HEK293 (cell line): ENCODE results near the gene DOCK4.

Source experiments
- KLF7 ChIP-seq: fragments of 450-650 bp; formaldehyde crosslinking; IDR thresholded peaks from 2 replicates; pipeline ENCODE4 v1.5.1; 2016; ENCODE audit warnings: missing biosample characterization, missing genetic modification characterization, borderline replicate concordance
- REST ChIP-seq: fragments of 450-650 bp; formaldehyde crosslinking; IDR thresholded peaks from 2 replicates; pipeline ENCODE4 v1.5.1; 2016; ENCODE audit warnings: missing biosample characterization, missing genetic modification characterization
- TRIM28 ChIP-seq: IDR thresholded peaks from 2 replicates; pipeline ENCODE4 v1.6.1; 2011; ENCODE audit warnings: low read length, control low read depth, borderline replicate concordance
- ZNF114 ChIP-seq: fragments of 450-650 bp; formaldehyde crosslinking; IDR thresholded peaks from 2 replicates; pipeline ENCODE4 v1.5.0; 2017; ENCODE audit warnings: missing biosample characterization, missing genetic modification characterization
- ZNF140 ChIP-seq: fragments of 450-650 bp; formaldehyde crosslinking; IDR thresholded peaks from 2 replicates; pipeline ENCODE4 v1.5.1; 2016; ENCODE audit warnings: missing biosample characterization, missing genetic modification characterization
- ZNF280D ChIP-seq: fragments of 450-650 bp; formaldehyde crosslinking; IDR thresholded peaks from 2 replicates; pipeline ENCODE4 v1.5.1; 2016; ENCODE audit warnings: missing biosample characterization, missing genetic modification characterization
- ZNF335 ChIP-seq: fragments of 450-650 bp; formaldehyde crosslinking; conservative IDR thresholded peaks from 2 replicates; pipeline ENCODE4 v1.5.1; 2016; ENCODE audit warnings: missing biosample characterization, missing genetic modification characterization
- ZNF580 ChIP-seq: fragments of 450-650 bp; formaldehyde crosslinking; IDR thresholded peaks from 2 replicates; pipeline ENCODE4 v1.5.1; 2016; ENCODE audit warnings: missing biosample characterization, missing genetic modification characterization
- ZNF664 ChIP-seq: fragments of 450-650 bp; formaldehyde crosslinking; IDR thresholded peaks from 2 replicates; pipeline ENCODE4 v1.5.1; 2016; ENCODE audit warnings: missing biosample characterization, missing genetic modification characterization
- ZNF670 ChIP-seq: fragments of 450-650 bp; formaldehyde crosslinking; IDR thresholded peaks from 2 replicates; pipeline ENCODE4 v1.5.1; 2016; ENCODE audit warnings: missing biosample characterization, missing genetic modification characterization, low read depth
- ZNF76 ChIP-seq: fragments of 450-650 bp; formaldehyde crosslinking; IDR thresholded peaks from 2 replicates; pipeline ENCODE4; 2016; ENCODE audit warnings: low read depth, missing biosample characterization, missing genetic modification characterization, borderline replicate concordance
- ZNF785 ChIP-seq: fragments of 450-650 bp; formaldehyde crosslinking; IDR thresholded peaks from 2 replicates; pipeline ENCODE4 v1.5.1; 2016; ENCODE audit warnings: missing biosample characterization, missing genetic modification characterization
- TF ChIP-seq, protein P1 (sequence below): fragments of 450-650 bp; formaldehyde crosslinking; IDR thresholded peaks from 2 replicates; pipeline ENCODE4 v1.5.1; 2016; ENCODE audit warnings: missing biosample characterization, missing genetic modification characterization
- TF ChIP-seq, protein P2 (sequence below): fragments of 450-650 bp; formaldehyde crosslinking; IDR thresholded peaks from 2 replicates; pipeline ENCODE4 v1.5.1; 2016; ENCODE audit warnings: missing biosample characterization, missing genetic modification characterization, borderline replicate concordance

GRCh38 chr7:111763221-111763801, 442.9 kb downstream of the DOCK4 start:
- TF ChIP-seq KLF7 (no peak), TRIM28 (no peak), ZNF114 (tag by site-specific recombination) (no peak), ZNF76 (tag by site-specific recombination) (no peak), ZNF580 (tag by site-specific recombination) (no peak), ZNF664 (no peak), REST (no peak), ZNF785 (tag by site-specific recombination) (no peak), ZNF140 (tag by site-specific recombination) (no peak), ZNF280D (tag by site-specific recombination) (no peak), ZNF335 (tag by site-specific recombination) (no peak), ZNF670 (tag by site-specific recombination) (no peak)
- TF ChIP-seq, protein P1, sequence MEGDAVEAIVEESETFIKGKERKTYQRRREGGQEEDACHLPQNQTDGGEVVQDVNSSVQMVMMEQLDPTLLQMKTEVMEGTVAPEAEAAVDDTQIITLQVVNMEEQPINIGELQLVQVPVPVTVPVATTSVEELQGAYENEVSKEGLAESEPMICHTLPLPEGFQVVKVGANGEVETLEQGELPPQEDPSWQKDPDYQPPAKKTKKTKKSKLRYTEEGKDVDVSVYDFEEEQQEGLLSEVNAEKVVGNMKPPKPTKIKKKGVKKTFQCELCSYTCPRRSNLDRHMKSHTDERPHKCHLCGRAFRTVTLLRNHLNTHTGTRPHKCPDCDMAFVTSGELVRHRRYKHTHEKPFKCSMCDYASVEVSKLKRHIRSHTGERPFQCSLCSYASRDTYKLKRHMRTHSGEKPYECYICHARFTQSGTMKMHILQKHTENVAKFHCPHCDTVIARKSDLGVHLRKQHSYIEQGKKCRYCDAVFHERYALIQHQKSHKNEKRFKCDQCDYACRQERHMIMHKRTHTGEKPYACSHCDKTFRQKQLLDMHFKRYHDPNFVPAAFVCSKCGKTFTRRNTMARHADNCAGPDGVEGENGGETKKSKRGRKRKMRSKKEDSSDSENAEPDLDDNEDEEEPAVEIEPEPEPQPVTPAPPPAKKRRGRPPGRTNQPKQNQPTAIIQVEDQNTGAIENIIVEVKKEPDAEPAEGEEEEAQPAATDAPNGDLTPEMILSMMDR (tag by site-specific recombination): no peak
- TF ChIP-seq, protein P2, sequence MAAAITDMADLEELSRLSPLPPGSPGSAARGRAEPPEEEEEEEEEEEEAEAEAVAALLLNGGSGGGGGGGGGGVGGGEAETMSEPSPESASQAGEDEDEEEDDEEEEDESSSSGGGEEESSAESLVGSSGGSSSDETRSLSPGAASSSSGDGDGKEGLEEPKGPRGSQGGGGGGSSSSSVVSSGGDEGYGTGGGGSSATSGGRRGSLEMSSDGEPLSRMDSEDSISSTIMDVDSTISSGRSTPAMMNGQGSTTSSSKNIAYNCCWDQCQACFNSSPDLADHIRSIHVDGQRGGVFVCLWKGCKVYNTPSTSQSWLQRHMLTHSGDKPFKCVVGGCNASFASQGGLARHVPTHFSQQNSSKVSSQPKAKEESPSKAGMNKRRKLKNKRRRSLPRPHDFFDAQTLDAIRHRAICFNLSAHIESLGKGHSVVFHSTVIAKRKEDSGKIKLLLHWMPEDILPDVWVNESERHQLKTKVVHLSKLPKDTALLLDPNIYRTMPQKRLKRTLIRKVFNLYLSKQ (tag by site-specific recombination): no peak
